Stimulated activated CD4-positive, alpha-beta T cell treated with anti-CD3 and anti-CD28 coated beads, Interleukin-4, amount 100 ng/mL, for 4 hours (primary cell): Measurements from ENCODE around the gene P3H2.

Experiments
- DNase-seq, 2 experiments: peaks; one replicate each; pipeline ENCODE4 v3.0.0-alpha.2; 2020

P3H2 gene

GRCh38 chr3:189941679-189942078, 179.0 kb downstream of the P3H2 start:
- peak; percentile 5 to 39 for DNase-seq

DNA sequence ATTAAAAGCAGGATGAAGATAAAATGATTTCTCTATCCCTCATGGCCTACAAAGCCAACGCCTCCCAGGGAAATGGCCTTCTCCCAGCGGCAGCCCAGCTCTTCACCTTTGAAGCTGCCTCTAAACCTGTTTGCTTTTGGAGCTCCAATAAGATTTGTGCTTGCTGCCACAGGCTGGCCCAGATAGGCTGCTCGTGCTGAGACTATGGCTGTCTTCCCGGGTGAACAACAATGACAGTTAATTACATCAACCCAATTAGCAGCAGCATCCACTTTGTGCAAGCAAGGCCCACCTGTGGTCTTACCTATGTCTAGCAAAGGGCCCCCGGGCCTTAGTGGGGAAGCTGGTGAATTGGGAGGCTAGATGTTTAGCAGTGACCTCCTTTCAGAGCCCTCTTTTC, 179.6 kb downstream of the P3H2 start:
- DNase-seq, result no peak

DNA sequence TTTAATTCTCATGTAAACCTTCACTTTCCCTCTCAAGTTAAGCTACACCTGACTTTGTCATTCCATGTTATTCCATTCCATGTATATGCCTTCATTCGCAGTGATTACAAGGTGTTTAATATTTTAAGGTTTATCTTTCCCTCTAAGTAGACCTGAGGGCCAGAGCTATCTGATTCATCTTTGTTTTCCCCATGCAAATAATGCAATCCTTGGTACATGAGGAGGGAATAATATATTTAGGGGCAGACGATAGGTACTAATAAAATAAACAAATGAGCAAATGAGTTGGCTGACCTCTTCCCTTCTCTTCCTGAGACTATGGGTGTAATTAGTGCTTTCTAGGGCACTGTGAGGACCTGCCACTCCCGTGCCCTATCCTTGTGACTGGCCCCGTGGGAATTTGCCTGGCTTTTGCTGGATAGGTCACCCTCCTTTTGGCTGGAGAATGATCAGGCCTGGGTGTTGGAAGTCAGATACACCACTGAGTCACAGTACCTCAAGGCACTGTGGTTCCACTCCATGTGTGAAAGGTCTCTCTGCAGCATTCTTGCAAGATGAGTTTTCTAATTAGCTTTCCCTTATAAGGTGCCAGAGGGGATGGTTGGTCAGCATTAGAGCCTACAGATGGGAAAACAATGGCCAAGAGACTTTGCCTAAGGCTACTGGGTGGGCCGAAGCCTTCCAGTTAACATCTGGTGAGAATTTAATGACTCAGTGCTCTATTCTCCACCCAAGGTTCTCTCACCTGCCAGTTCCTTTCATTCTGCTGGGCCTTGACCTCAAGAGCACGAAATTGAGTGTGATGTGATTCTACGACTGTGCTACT, 183.2 kb downstream of the P3H2 start:
- no peak for DNase-seq

DNA sequence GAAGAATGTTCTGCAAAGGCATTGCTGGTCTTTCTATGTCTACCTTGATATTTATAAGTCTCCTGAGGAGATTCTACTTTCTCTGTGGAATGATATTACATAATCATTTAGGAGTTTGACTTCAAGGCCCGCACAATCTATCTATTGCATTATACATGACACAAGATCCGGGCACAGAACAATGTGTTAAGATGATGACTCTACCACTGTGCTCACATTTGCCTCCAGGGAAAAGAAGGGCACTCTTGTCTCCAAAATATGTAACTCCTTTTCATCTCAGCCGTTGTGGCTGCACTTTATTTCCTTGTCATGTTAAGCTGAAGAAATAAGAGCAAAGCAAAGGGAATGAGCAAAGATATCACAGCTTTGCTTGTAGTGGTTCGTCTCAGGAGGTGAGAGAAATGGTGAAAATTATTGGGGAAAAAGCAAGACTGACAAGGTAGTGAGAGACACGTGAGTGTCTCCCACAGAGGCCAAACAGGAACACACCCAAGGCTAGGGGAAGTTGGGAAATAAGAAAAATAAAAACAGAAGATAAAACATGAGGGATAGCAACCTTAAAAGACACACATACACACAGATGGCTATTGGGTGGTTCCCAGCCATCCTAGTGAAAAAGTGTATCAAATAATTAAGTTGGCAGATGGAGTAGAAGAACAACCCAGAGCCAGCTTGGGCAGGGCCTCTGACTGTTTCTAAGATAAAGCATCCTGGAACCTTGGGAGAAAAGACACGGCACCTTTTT, 184.3 kb downstream of the P3H2 start:
- no peak for DNase-seq

DNA sequence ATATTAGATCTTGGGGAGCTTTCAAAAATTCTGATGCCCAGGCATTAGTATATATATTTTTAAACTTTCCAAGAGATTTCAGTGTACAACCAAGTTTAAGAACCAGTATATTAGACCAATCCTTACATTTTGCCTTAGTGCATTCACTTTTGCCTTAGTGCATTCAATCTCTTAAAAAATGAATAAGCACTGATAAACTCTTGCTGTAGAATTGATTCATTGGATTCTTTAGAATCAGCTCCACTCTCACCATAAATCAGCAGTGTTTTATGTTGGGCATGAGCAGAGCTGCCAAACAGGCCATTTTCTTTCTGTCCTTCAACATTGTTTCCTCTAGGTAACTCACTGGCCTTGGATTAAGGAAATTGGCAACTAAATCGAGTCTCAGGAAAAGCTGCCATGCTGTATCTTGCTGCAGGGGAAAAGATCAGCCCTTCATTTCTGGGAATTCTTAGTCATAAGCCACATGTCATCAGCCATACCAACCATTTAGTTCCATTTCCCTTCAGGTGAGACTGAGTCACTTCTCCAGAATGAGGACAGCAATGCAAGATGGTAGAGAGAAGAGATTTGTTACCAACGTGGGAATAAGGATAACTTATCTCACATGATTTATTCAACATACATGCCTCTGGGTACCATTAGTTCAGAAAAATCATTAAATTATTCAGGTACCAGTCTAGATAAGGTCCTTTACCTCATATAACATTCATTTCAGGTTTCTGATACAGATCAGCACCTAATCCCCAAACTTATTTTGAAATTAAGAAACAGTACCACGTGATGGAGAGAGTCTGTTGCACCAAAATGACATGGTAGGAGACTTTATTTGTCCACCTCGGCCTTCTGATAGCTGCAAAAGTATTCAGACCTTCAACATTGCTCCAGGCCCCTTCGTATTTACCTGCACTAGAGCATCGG, 192.5 kb downstream of the P3H2 start:
- no peak for DNase-seq

DNA sequence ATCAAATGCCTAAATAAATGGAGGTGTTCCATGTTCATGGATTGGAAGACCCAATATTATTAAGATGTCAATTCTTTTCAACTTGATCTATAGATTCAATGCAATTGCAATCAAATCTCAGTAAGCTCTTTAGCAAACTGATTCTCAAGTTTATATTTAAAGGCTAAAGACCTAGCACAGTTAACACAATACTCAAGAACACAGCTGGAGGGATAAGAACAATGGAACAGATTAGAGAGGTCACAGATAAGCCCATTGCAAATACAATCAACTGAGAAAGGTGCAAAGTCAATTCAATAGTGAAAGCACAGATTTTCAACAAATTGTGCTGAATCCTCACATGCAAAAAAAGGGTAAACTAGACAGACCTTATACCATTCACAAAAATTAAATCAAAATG, 198.9 kb downstream of the P3H2 start:
- DNase-seq, result no peak

DNA sequence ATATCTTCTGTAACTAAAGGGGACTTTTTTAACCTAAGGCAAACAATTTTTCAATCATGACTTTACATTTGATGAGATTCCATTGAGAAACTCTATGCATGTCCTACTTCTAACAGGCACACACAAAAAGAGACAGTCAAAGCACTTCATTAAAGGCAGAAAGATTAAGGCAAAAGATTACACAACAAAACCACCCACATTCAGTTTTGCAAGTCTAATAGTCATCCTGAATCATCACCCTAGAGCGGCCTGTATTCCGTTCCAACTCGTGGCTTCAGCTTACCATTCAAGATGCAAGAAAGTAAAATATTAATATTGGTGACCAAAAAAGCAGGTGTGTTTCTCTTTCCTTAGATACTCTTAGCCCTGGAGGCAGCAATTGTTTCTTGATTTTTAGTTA, 205.9 kb downstream of the P3H2 start:
- no peak for DNase-seq

DNA sequence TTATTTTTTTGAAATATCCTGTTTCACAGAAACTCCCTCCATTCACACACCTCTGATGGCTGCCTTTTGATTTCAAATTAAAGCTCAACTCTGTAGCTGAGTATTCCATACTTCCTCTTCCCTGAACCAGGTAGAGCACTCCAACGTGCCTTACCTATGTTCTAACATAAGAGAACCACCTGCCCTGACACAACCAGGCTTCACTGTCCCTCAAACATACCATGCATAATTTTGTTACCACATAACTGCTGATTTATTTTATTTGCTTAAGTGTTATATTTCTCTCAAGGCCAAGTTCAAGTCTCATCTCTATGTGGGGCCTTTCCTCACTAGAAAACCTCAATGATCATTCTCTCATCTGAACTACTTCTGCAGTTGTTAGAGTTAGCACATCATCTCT, 209.7 kb downstream of the P3H2 start:
- no peak for DNase-seq

DNA sequence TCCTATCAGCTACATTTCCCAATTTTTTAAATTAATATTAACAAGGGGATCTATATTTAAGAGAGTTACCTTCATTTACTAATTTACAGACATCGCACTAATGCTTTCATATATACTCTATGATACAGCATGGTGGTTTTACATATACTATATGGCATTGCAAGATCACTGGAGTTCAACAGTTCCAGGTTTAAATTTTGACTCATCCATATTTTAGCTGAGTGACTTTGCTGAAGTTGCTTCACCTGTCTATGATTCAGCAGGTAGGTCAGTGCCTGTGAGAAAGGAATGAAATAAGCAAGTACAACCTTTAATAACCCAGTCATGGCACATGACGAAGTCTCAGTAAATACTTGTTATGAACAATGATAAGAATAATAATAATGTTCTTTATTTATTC, 211.1 kb downstream of the P3H2 start:
- DNase-seq, result no peak

GRCh38 chr3:189909139-189909538, 211.6 kb downstream of the P3H2 start:
- no peak for DNase-seq

GRCh38 chr3:189908646-189909045, 212.1 kb downstream of the P3H2 start:
- DNase-seq, result no peak

DNA sequence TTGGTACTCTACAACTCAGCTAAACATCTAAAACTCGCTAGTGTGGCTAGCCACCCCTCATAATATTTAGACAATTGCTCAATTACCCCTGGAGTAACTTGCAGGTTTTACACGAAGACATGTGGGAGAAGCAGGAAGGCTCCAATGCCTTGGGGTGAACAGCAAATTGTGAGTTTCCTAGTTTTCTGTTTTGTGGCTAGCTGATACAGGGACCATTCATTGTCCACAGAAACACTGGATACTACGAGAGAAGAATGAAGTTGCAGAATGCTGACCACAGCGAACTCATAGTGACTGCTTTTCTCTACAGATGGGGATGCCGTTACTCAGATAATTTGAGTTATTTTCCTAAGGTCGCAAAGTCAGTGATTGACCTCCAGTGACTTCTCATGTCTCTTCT, 212.9 kb downstream of the P3H2 start:
- DNase-seq, result no peak
